AG09309 (cell line): ENCODE data around the gene ABHD10.

Source experiments
- DNase-seq: peaks from one replicate; pipeline ENCODE4 v3.0.0-alpha.2; 2010; ENCODE audit warnings: low read depth
- H3K4me3 ChIP-seq: 2 replicates; pipeline ENCODE4 v1.5.1; 2011; ENCODE audit warnings: mild to moderate bottlenecking, low read depth, low read length, moderate library complexity; ENCODE audit not compliant: control insufficient read depth
- CTCF ChIP-seq: IDR thresholded peaks from 2 replicates; pipeline ENCODE4 v1.5.1; 2011; ENCODE audit warnings: mild to moderate bottlenecking, low read depth, low read length, inconsistent platforms; ENCODE audit not compliant: insufficient read depth, control insufficient read depth; ENCODE audit errors: missing control alignments

Gene ABHD10

GRCh38 chr3:111978583-111979433, at the start of gene ABHD10:
TSS of gene ABHD10 (plus strand) at chr3:111979026. CDS start at chr3:111979062, 36 bp downstream.
- TF ChIP-seq CTCF: no peak
- peak within 1 kb of the TSS; percentile 99 for H3K4me3 ChIP-seq
- DNase-seq: peak; percentile 94

GRCh38 chr3:111929484-111929883, 49.3 kb upstream of the ABHD10 start:
- H3K4me3 ChIP-seq: no peak overlapping the region
- no peak for TF ChIP-seq CTCF
- DNase-seq: no peak

GRCh38 chr3:111932946-111933345, 45.9 kb upstream of the ABHD10 start:
- H3K4me3 ChIP-seq: no peak overlapping the region
- DNase-seq: no peak
- TF ChIP-seq CTCF: no peak

GRCh38 chr3:111936191-111936841, 42.5 kb upstream of the ABHD10 start:
- TF ChIP-seq CTCF: no peak
- no peak overlapping the region for H3K4me3 ChIP-seq
- DNase-seq: peak; percentile 74

- no peak overlapping the region for H3K4me3 ChIP-seq
- DNase-seq: no peak
- TF ChIP-seq CTCF: no peak
Measured at GRCh38 chr3:111936967-111937366, 41.9 kb upstream of the ABHD10 start.

- no peak for DNase-seq
- TF ChIP-seq CTCF: no peak
- H3K4me3 ChIP-seq: no peak overlapping the region
Measured at GRCh38 chr3:111937871-111938270, 41.0 kb upstream of the ABHD10 start.

GRCh38 chr3:111939873-111940272, 39.0 kb upstream of the ABHD10 start:
- TF ChIP-seq CTCF: no peak
- no peak for DNase-seq
- no peak overlapping the region for H3K4me3 ChIP-seq
